Neural progenitor cell (in vitro differentiated cells): ENCODE measurements around the gene PRKCB. TPM values are rescaled to one million over a fixed set of nuclear protein-coding genes. Genes with fewer than 3 reads are reported as not detected.

Experiments
- DNase-seq: peaks from one replicate; pipeline ENCODE4 v3.0.0-alpha.2; 2016; ENCODE audit warnings: low spot score
- H2AFZ ChIP-seq: fragments of 200-600 bp; sonication (generic); replicated peaks from 2 replicates; pipeline ENCODE4 v1.6.1; 2016; ENCODE audit warnings: antibody characterized with exemption
- H3F3A ChIP-seq: fragments of 200-600 bp; sonication (generic); 2 replicates; pipeline ENCODE4 v1.6.1; 2016; ENCODE audit warnings: antibody characterized with exemption, low read depth
- H3K27ac ChIP-seq: fragments of 200-600 bp; sonication (generic); 2 replicates; pipeline ENCODE4 v1.5.1; 2016; ENCODE audit warnings: mild to moderate bottlenecking
- H3K27me3 ChIP-seq: fragments of 200-600 bp; sonication (generic); 2 replicates; pipeline ENCODE4 v1.6.1; 2016; ENCODE audit warnings: mild to moderate bottlenecking, moderate library complexity
- H3K36me3 ChIP-seq: fragments of 200-600 bp; sonication (generic); 2 replicates; pipeline ENCODE4 v1.5.1; 2016
- H3K4me1 ChIP-seq: fragments of 200-600 bp; sonication (generic); 2 replicates; pipeline ENCODE4 v1.6.1; 2016; ENCODE audit warnings: mixed run types
- H3K4me2 ChIP-seq: fragments of 200-600 bp; sonication (generic); 2 replicates; pipeline ENCODE4 v1.6.1; 2016
- H3K4me3 ChIP-seq: fragments of 200-600 bp; sonication (generic); 2 replicates; pipeline ENCODE4 v1.5.1; 2016
- H3K79me2 ChIP-seq: fragments of 200-600 bp; sonication (generic); 2 replicates; pipeline ENCODE4 v1.6.1; 2016; ENCODE audit warnings: low read depth
- H3K9ac ChIP-seq: fragments of 200-600 bp; sonication (generic); 2 replicates; pipeline ENCODE4 v1.6.1; 2016
- H3K9me3 ChIP-seq: fragments of 200-600 bp; sonication (generic); 2 replicates; pipeline ENCODE4 v1.5.1; 2016; ENCODE audit warnings: low read depth
- H4K20me1 ChIP-seq: fragments of 200-600 bp; sonication (generic); 2 replicates; pipeline ENCODE4 v1.6.1; 2016; ENCODE audit warnings: low read depth
- H3K27ac Mint-ChIP-seq: 3 replicates; pipeline ENCODE4 v1.8.0; 2021; ENCODE audit warnings: mixed read lengths
- H3K27me3 Mint-ChIP-seq: 2 replicates; pipeline ENCODE4 v1.8.0; 2022; ENCODE audit warnings: low read depth, mild to moderate bottlenecking, inconsistent platforms, moderate library complexity, mixed read lengths; ENCODE audit not compliant: insufficient read depth
- H3K36me3 Mint-ChIP-seq: 3 replicates; pipeline ENCODE4 v1.8.0; 2021; ENCODE audit warnings: mixed read lengths
- H3K4me1 Mint-ChIP-seq: 3 replicates; pipeline ENCODE4 v1.8.0; 2021; ENCODE audit warnings: mixed read lengths
- H3K4me3 Mint-ChIP-seq: 3 replicates; pipeline ENCODE4 v1.8.0; 2021; ENCODE audit warnings: mild to moderate bottlenecking, moderate library complexity, mixed read lengths
- H3K9me3 Mint-ChIP-seq: 3 replicates; pipeline ENCODE4 v1.8.0; 2020; ENCODE audit warnings: mixed read lengths
- EZH2 ChIP-seq: fragments of 200-600 bp; sonication (generic); IDR thresholded peaks from 2 replicates; pipeline ENCODE4 v1.6.1; 2017; ENCODE audit warnings: antibody characterized with exemption, mild to moderate bottlenecking, moderate library complexity
- EZH2phosphoT487 ChIP-seq: fragments of 200-600 bp; sonication (generic); IDR thresholded peaks from 2 replicates; pipeline ENCODE4 v1.6.1; 2017; ENCODE audit warnings: antibody characterized with exemption
- total RNA-seq: library from RNA; depleted of rRNA; stranded (reverse); fragments of >200 nt; gene quantifications from 2 replicates; pipeline ENCODE4 v1.2.3, GENCODE V29; 2015; ENCODE audit warnings: low replicate concordance
- TF ChIP-seq, protein P1 (sequence below): fragments of 200-600 bp; sonication (generic); IDR thresholded peaks from 2 replicates; pipeline ENCODE4 v1.5.1; 2017; ENCODE audit warnings: antibody characterized with exemption, mild to moderate bottlenecking

PRKCB gene
- total RNA-seq, 1 donor from 2014 or later: 9.5 TPM

- DNase-seq: peak; percentile 33
- Histone ChIP-seq H3K4me2 (no peak overlapping the region), H3K27ac (no peak overlapping the region), H3K9me3 (no peaks in the 10 kb centered on the region), H3K4me1 (peaks cover 22% of the 10 kb centered on the region), H3K36me3 (no peaks in the 10 kb centered on the region), H3K4me3 (no peak overlapping the region), H3K27me3 (no peaks in the 10 kb centered on the region), H3F3A (no peaks in the 10 kb centered on the region), H3K9ac (no peak overlapping the region), H2AFZ (peak overlapping the region; percentile 38), H3K79me2 (no peaks in the 10 kb centered on the region), H4K20me1 (no peaks in the 10 kb centered on the region)
- Mint-ChIP-seq H3K4me3 (no peak overlapping the region), H3K4me1 (peaks cover 12% of the 10 kb centered on the region), H3K27me3 (peaks cover 5% of the 10 kb centered on the region), H3K27ac (no peak overlapping the region), H3K9me3 (no peaks in the 10 kb centered on the region), H3K36me3 (no peaks in the 10 kb centered on the region)
- TF ChIP-seq EZH2phosphoT487 (no peak), EZH2 (no peak)
- TF ChIP-seq, protein P1, sequence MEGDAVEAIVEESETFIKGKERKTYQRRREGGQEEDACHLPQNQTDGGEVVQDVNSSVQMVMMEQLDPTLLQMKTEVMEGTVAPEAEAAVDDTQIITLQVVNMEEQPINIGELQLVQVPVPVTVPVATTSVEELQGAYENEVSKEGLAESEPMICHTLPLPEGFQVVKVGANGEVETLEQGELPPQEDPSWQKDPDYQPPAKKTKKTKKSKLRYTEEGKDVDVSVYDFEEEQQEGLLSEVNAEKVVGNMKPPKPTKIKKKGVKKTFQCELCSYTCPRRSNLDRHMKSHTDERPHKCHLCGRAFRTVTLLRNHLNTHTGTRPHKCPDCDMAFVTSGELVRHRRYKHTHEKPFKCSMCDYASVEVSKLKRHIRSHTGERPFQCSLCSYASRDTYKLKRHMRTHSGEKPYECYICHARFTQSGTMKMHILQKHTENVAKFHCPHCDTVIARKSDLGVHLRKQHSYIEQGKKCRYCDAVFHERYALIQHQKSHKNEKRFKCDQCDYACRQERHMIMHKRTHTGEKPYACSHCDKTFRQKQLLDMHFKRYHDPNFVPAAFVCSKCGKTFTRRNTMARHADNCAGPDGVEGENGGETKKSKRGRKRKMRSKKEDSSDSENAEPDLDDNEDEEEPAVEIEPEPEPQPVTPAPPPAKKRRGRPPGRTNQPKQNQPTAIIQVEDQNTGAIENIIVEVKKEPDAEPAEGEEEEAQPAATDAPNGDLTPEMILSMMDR: no peak
Observed at GRCh38 chr16:23901178-23902033, 65.6 kb downstream of the PRKCB start.

GRCh38 chr16:23902034-23902747 is 66.4 kb downstream of the PRKCB start:
- no peak overlapping the region for H3K4me3 ChIP-seq

GRCh38 chr16:23902748-23903414 is 67.1 kb downstream of the PRKCB start:
- Mint-ChIP-seq H3K36me3 (no peaks in the 10 kb centered on the region), H3K27ac (no peak overlapping the region), H3K27me3 (peaks cover 5% of the 10 kb centered on the region), H3K9me3 (no peaks in the 10 kb centered on the region), H3K4me3 (no peak overlapping the region), H3K4me1 (peaks cover 13% of the 10 kb centered on the region)
- Histone ChIP-seq H3K4me1 (peaks cover 22% of the 10 kb centered on the region), H3K4me3 (no peak overlapping the region), H3K9me3 (no peaks in the 10 kb centered on the region), H3K4me2 (no peak overlapping the region), H3K27me3 (no peaks in the 10 kb centered on the region), H3K36me3 (no peaks in the 10 kb centered on the region), H4K20me1 (no peaks in the 10 kb centered on the region), H2AFZ (no peak overlapping the region), H3K79me2 (no peaks in the 10 kb centered on the region), H3F3A (no peaks in the 10 kb centered on the region), H3K9ac (no peak overlapping the region), H3K27ac (no peak overlapping the region)
- TF ChIP-seq EZH2phosphoT487 (no peak), EZH2 (no peak)
- TF ChIP-seq, protein P1: no peak
- no peak for DNase-seq

More at GRCh38 chr16:23902034-23902747, 66.4 kb downstream of the PRKCB start:
- Mint-ChIP-seq H3K27ac (no peak overlapping the region), H3K36me3 (no peaks in the 10 kb centered on the region), H3K4me1 (peaks cover 12% of the 10 kb centered on the region), H3K9me3 (no peaks in the 10 kb centered on the region), H3K27me3 (peaks cover 5% of the 10 kb centered on the region), H3K4me3 (no peak overlapping the region)
- Histone ChIP-seq H3K9ac (no peak overlapping the region), H2AFZ (peak overlapping the region; percentile 38), H3K36me3 (no peaks in the 10 kb centered on the region), H3K79me2 (no peaks in the 10 kb centered on the region), H3K27me3 (no peaks in the 10 kb centered on the region), H4K20me1 (no peaks in the 10 kb centered on the region), H3K9me3 (no peaks in the 10 kb centered on the region), H3F3A (no peaks in the 10 kb centered on the region), H3K4me1 (peaks cover 22% of the 10 kb centered on the region), H3K4me2 (no peak overlapping the region), H3K27ac (no peak overlapping the region)
- no peak for DNase-seq
- TF ChIP-seq, protein P1: no peak
- TF ChIP-seq EZH2 (no peak), EZH2phosphoT487 (no peak)
